ENCODE measurements around the gene ATP10D.

DNA sequence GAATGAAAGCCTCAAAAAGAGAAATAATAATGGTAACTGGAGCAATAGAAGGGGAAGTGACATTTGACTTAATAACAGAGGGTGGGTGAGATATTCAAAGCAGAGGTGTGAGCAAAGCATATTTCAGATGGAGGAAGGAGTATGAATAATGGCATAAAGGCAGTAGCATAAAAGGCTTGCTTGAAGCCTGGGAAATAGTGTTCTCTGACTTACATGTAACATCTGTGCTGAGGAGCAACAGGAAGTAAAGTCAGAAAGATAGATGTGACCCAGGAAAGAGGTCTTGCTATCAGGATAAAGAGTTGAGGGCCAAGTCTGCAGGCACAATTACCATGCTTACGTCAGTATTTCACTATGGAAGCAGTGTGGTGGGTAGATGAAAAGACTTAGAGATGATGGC lies 28.4 kb downstream of the ATP10D start:
- TF ChIP-seq, protein P1, sequence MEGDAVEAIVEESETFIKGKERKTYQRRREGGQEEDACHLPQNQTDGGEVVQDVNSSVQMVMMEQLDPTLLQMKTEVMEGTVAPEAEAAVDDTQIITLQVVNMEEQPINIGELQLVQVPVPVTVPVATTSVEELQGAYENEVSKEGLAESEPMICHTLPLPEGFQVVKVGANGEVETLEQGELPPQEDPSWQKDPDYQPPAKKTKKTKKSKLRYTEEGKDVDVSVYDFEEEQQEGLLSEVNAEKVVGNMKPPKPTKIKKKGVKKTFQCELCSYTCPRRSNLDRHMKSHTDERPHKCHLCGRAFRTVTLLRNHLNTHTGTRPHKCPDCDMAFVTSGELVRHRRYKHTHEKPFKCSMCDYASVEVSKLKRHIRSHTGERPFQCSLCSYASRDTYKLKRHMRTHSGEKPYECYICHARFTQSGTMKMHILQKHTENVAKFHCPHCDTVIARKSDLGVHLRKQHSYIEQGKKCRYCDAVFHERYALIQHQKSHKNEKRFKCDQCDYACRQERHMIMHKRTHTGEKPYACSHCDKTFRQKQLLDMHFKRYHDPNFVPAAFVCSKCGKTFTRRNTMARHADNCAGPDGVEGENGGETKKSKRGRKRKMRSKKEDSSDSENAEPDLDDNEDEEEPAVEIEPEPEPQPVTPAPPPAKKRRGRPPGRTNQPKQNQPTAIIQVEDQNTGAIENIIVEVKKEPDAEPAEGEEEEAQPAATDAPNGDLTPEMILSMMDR (IDR thresholded peaks at IDR 0.05) = no peak
- TF ChIP-seq POLR2A (IDR thresholded peaks at IDR 0.05) = no peak

Data from heart left ventricle (tissue), 13 donors.